Esophagus muscularis mucosa (tissue), 3 donors: Measurements from ENCODE around the gene ZNF22.
"Not testable (repeated sequence)": the region's sequence is repeated elsewhere in the genome, so short reads cannot be mapped to it uniquely, and the experiment has no call there.

ENCODE experiments used
- POLR2A ChIP-seq: fragments of 450-650 bp; IDR thresholded peaks from one replicate; pipeline ENCODE4 v1.6.1; 2017; ENCODE audit warnings: antibody characterized with exemption, moderate library complexity, mild to moderate bottlenecking, low read depth
- POLR2AphosphoS5 ChIP-seq, 2 donors: sonication (generic); formaldehyde crosslinking; IDR thresholded peaks; one replicate each; pipeline ENCODE4 v1.6.1; 2017; ENCODE audit warnings: antibody characterized with exemption in 2 of 2
- TF ChIP-seq, protein P1 (sequence below), 3 experiments: fragments of 200-600 bp in 2 of 3; fragments of 450-650 bp in 1 of 3; sonication (generic) in 2 of 3; IDR thresholded peaks; one replicate each; pipeline ENCODE4 v1.5.1; 2017 to 2019; ENCODE audit warnings: antibody characterized with exemption in 3 of 3, mild to moderate bottlenecking in 2 of 3, moderate library complexity in 1 of 3

DNA sequence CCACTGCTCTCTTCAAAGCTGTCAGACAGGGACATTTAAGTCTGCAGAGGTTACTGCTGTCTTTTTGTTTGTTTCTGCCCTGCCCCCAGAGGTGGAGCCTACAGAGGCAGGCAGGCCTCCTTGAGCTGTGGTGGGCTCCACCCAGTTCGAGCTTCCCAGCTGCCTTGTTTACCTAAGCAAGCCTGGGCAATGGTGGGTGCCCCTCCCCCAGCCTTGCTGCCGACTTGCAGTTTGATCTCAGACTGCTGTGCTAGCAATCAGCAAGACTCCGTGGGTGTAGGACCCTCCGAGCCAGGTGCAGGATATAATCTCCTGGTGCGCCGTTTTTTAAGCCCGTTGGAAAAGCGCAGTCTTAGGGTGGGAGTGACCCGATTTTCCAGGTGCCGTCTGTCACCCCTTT is 13.8 kb downstream of the ZNF22 start:
- TF ChIP-seq, protein P1, sequence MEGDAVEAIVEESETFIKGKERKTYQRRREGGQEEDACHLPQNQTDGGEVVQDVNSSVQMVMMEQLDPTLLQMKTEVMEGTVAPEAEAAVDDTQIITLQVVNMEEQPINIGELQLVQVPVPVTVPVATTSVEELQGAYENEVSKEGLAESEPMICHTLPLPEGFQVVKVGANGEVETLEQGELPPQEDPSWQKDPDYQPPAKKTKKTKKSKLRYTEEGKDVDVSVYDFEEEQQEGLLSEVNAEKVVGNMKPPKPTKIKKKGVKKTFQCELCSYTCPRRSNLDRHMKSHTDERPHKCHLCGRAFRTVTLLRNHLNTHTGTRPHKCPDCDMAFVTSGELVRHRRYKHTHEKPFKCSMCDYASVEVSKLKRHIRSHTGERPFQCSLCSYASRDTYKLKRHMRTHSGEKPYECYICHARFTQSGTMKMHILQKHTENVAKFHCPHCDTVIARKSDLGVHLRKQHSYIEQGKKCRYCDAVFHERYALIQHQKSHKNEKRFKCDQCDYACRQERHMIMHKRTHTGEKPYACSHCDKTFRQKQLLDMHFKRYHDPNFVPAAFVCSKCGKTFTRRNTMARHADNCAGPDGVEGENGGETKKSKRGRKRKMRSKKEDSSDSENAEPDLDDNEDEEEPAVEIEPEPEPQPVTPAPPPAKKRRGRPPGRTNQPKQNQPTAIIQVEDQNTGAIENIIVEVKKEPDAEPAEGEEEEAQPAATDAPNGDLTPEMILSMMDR (IDR thresholded peaks at IDR 0.05) = not testable (repeated sequence)
- not testable (repeated sequence) for TF ChIP-seq POLR2A; POLR2AphosphoS5 (IDR thresholded peaks at IDR 0.05)
